Renal cortex interstitium (tissue), 11 donors: ENCODE results near the gene ACSS1. TPM values are rescaled to one million over a fixed set of nuclear protein-coding genes. Genes with fewer than 3 reads are reported as not detected.

ENCODE experiments used
- DNase-seq, 11 donors: peaks; one replicate each; pipeline ENCODE4 v3.0.0-alpha.2; 2013; ENCODE audit warnings: low read depth in 9 of 11, low spot score in 4 of 11; ENCODE audit errors: extremely low read depth in 1 of 11
- polyA plus RNA-seq, 3 donors: library from polyadenylated mRNA; unstranded; fragments of 120-200 nt; gene quantifications; one replicate each; pipeline ENCODE4 v1.2.1, GENCODE V29; 2013; ENCODE audit not compliant: insufficient read length in 3 of 3

Gene ACSS1
- polyA plus RNA-seq, 3 donors, result 26.9 to 32.1 (median 27.1) TPM

GRCh38 chr20:24971376-24972101, 86.4 kb downstream of the ACSS1 start:
- DNase-seq, result peak in 1 of 11 donors; percentile 17

- no peak for DNase-seq
Measured at GRCh38 chr20:24970754-24971153, 87.2 kb downstream of the ACSS1 start.

GRCh38 chr20:24970030-24970553, 87.8 kb downstream of the ACSS1 start:
- DNase-seq, result no peak

GRCh38 chr20:24969186-24970029, 88.5 kb downstream of the ACSS1 start:
- DNase-seq, result no peak

GRCh38 chr20:24968278-24968800, 89.6 kb downstream of the ACSS1 start:
- DNase-seq, result no peak

GRCh38 chr20:24966317-24967012, 91.5 kb downstream of the ACSS1 start:
- no peak for DNase-seq

- DNase-seq, result no peak
Measured at GRCh38 chr20:24965065-24965919, 92.6 kb downstream of the ACSS1 start.

- DNase-seq, result no peak
Measured at GRCh38 chr20:24964506-24964840, 93.5 kb downstream of the ACSS1 start.

- DNase-seq, result no peak
Measured at GRCh38 chr20:24963672-24964505, 94.0 kb downstream of the ACSS1 start.

- DNase-seq, result no peak
Measured at GRCh38 chr20:24962510-24962909, 95.4 kb downstream of the ACSS1 start.

- no peak for DNase-seq
Measured at GRCh38 chr20:24962182-24962492, 95.8 kb downstream of the ACSS1 start.

GRCh38 chr20:24961384-24962181, 96.4 kb downstream of the ACSS1 start:
- no peak for DNase-seq

GRCh38 chr20:24960861-24961260, 97.1 kb downstream of the ACSS1 start:
- DNase-seq, result no peak

- no peak for DNase-seq
Measured at GRCh38 chr20:24960302-24960801, 97.6 kb downstream of the ACSS1 start.

GRCh38 chr20:24959591-24960301, 98.2 kb downstream of the ACSS1 start:
- DNase-seq, result no peak
